GM23338 (cell line): ENCODE data around the gene USH1G. TPM values are rescaled to one million over a fixed set of nuclear protein-coding genes. Genes with fewer than 3 reads are reported as not detected.

Experiments
- ATAC-seq: fragments of 200-7000 bp; cut with Tn5 transposase; 3 replicates; pipeline ENCODE4 v1.9.1; 2020
- DNase-seq: peaks from one replicate; pipeline ENCODE4 v3.0.0-alpha.2; 2015; ENCODE audit warnings: low spot score
- H2AFZ ChIP-seq: fragments of 200-600 bp; sonication (generic); 2 replicates; pipeline ENCODE4 v1.8.0; 2016; ENCODE audit warnings: antibody characterized with exemption, mild to moderate bottlenecking, moderate library complexity
- H3F3A ChIP-seq: fragments of 200-600 bp; sonication (generic); replicated peaks from 2 replicates; pipeline ENCODE4 v1.8.0; 2017; ENCODE audit warnings: antibody characterized with exemption, mixed run types, low read depth
- H3K27ac ChIP-seq: fragments of 200-600 bp; sonication (generic); 2 replicates; pipeline ENCODE4 v1.6.1; 2016; ENCODE audit warnings: low read depth
- H3K27me3 ChIP-seq: fragments of 200-600 bp; sonication (generic); 2 replicates; pipeline ENCODE4 v1.8.0; 2016; ENCODE audit warnings: mild to moderate bottlenecking, mixed run types, moderate library complexity; ENCODE audit not compliant: insufficient read depth
- H3K36me3 ChIP-seq: fragments of 200-600 bp; sonication (generic); 2 replicates; pipeline ENCODE4 v1.8.0; 2016; ENCODE audit warnings: mild to moderate bottlenecking; ENCODE audit not compliant: insufficient read depth
- H3K4me1 ChIP-seq: fragments of 200-600 bp; sonication (generic); 2 replicates; pipeline ENCODE4 v1.8.0; 2016; ENCODE audit warnings: mild to moderate bottlenecking, moderate library complexity; ENCODE audit not compliant: insufficient read depth
- H3K4me2 ChIP-seq: fragments of 200-600 bp; sonication (generic); 2 replicates; pipeline ENCODE4 v1.7.1; 2017; ENCODE audit warnings: mixed run types
- H3K4me3 ChIP-seq: fragments of 200-600 bp; sonication (generic); 2 replicates; pipeline ENCODE4 v1.6.1; 2016; ENCODE audit warnings: mixed run types
- H3K79me2 ChIP-seq: fragments of 200-600 bp; sonication (generic); replicated peaks from 2 replicates; pipeline ENCODE4 v1.8.0; 2017; ENCODE audit warnings: mild to moderate bottlenecking; ENCODE audit not compliant: insufficient read depth
- H3K9me2 ChIP-seq: fragments of 200-600 bp; sonication (generic); 2 replicates; pipeline ENCODE4 v1.8.0; 2017; ENCODE audit not compliant: insufficient read depth
- H4K20me1 ChIP-seq: fragments of 200-600 bp; sonication (generic); replicated peaks from 2 replicates; pipeline ENCODE4 v1.8.0; 2017; ENCODE audit warnings: mild to moderate bottlenecking; ENCODE audit not compliant: insufficient read depth
- H3K27ac Mint-ChIP-seq: 2 replicates; pipeline ENCODE4 v1.8.0; 2020; ENCODE audit warnings: inconsistent platforms, mild to moderate bottlenecking, moderate library complexity, mixed read lengths
- H3K27me3 Mint-ChIP-seq: 3 replicates; pipeline ENCODE4 v1.8.0; 2022; ENCODE audit warnings: low read depth, mild to moderate bottlenecking, moderate library complexity, mixed read lengths, inconsistent platforms; ENCODE audit not compliant: insufficient read depth, poor library complexity
- H3K36me3 Mint-ChIP-seq: 3 replicates; pipeline ENCODE4 v1.8.0; 2021; ENCODE audit warnings: low read depth, mild to moderate bottlenecking, inconsistent platforms, moderate library complexity, mixed read lengths
- H3K4me1 Mint-ChIP-seq: 3 replicates; pipeline ENCODE4 v1.8.0; 2020; ENCODE audit warnings: mild to moderate bottlenecking, inconsistent platforms, mixed read lengths
- H3K4me3 Mint-ChIP-seq: 3 replicates; pipeline ENCODE4 v1.8.0; 2021; ENCODE audit warnings: moderate library complexity, mild to moderate bottlenecking, inconsistent platforms, mixed read lengths
- H3K9me3 Mint-ChIP-seq: 3 replicates; pipeline ENCODE4 v1.8.0; 2020; ENCODE audit warnings: moderate library complexity, mild to moderate bottlenecking, inconsistent platforms, mixed read lengths
- CREB1 ChIP-seq: fragments of 250-450 bp; sonication (Bioruptor Pico); IDR thresholded peaks from 2 replicates; pipeline ENCODE4 v1.5.0; 2020; ENCODE audit warnings: low read depth, mild to moderate bottlenecking, moderate library complexity
- CTCF ChIP-seq, 2 experiments: fragments of 200-600 bp in 1 of 2; sonication (generic) in 1 of 2; conservative IDR thresholded peaks; 2 replicates each; pipeline versions ENCODE4 v1.5.1 to v1.6.1; 2016 to 2017; ENCODE audit warnings: antibody characterized with exemption in 2 of 2, low read depth in 2 of 2, mild to moderate bottlenecking in 2 of 2, moderate library complexity in 1 of 2
- ETS1 ChIP-seq: IDR thresholded peaks from 2 replicates; pipeline ENCODE4 v1.6.1; 2016; ENCODE audit warnings: antibody characterized with exemption
- EZH2 ChIP-seq: fragments of 200-600 bp; sonication (generic); IDR thresholded peaks from one replicate; pipeline ENCODE4 v1.8.0; 2017; ENCODE audit warnings: antibody characterized with exemption, mild to moderate bottlenecking, low read depth; ENCODE audit not compliant: unreplicated experiment
- EZH2phosphoT487 ChIP-seq: fragments of 200-600 bp; sonication (generic); IDR thresholded peaks from one replicate; pipeline ENCODE4 v1.8.1; 2018; ENCODE audit warnings: antibody characterized with exemption; ENCODE audit not compliant: unreplicated experiment
- JUNB ChIP-seq: IDR thresholded peaks from one replicate; pipeline ENCODE4 v1.6.1; 2016; ENCODE audit warnings: antibody characterized with exemption; ENCODE audit not compliant: unreplicated experiment
- NANOG ChIP-seq: IDR thresholded peaks from 2 replicates; pipeline ENCODE4 v1.6.1; 2016; ENCODE audit warnings: antibody characterized with exemption, borderline replicate concordance
- POLR2AphosphoS5 ChIP-seq: IDR thresholded peaks from 2 replicates; pipeline ENCODE4 v1.6.1; 2016; ENCODE audit warnings: antibody characterized with exemption, low read depth
- REST ChIP-seq: IDR thresholded peaks from one replicate; pipeline ENCODE4 v1.6.1; 2018; ENCODE audit warnings: antibody characterized with exemption; ENCODE audit not compliant: unreplicated experiment
- STAT1 ChIP-seq: IDR thresholded peaks from one replicate; pipeline ENCODE4 v1.6.1; 2016; ENCODE audit warnings: antibody characterized with exemption; ENCODE audit not compliant: unreplicated experiment
- ZNF114 ChIP-seq: fragments of 250-450 bp; sonication (Bioruptor Pico); IDR thresholded peaks from 2 replicates; pipeline ENCODE4 v1.5.0; 2020; ENCODE audit warnings: mild to moderate bottlenecking, moderate library complexity
- ZNF331 ChIP-seq: fragments of 250-450 bp; sonication (Bioruptor Pico); IDR thresholded peaks from 2 replicates; pipeline ENCODE4 v1.5.0; 2020; ENCODE audit warnings: low read depth, mild to moderate bottlenecking, moderate library complexity
- ZNF462 ChIP-seq: fragments of 250-450 bp; sonication (Bioruptor Pico); IDR thresholded peaks from 2 replicates; pipeline ENCODE4 v1.5.0; 2020; ENCODE audit warnings: mild to moderate bottlenecking, moderate library complexity
- polyA plus RNA-seq: library from polyadenylated mRNA; unstranded; fragments of >200 nt; fragmentation: Nextera tagmentation; extraction: Ambion mirVana; gene quantifications from 2 replicates; pipeline ENCODE4 v1.2.1, GENCODE V29; 2016
- total RNA-seq: library from RNA; depleted of rRNA; stranded (reverse); fragments of >200 nt; shearing (Covaris generic); gene quantifications from 2 replicates; pipeline ENCODE4 v1.2.3, GENCODE V29; 2014

Gene USH1G
- total and polyA plus RNA-seq, 2 experiments from 2014 or later, result 0.34 to 1.7 TPM

GRCh38 chr17:74921026-74921681 lies 1.9 kb downstream of the USH1G start:
- Histone ChIP-seq H3K79me2 (no peaks in the 10 kb centered on the region), H3K4me3 (no peak overlapping the region), H3F3A (no peaks in the 10 kb centered on the region), H3K27ac (no peak overlapping the region), H3K9me2 (no peaks in the 10 kb centered on the region), H2AFZ (peak overlapping the region; percentile 47; the same call in 1 of the 2 replicates), H4K20me1 (no peaks in the 10 kb centered on the region), H3K4me2 (peak overlapping the region; percentile 26; the same call in 1 of the 2 replicates), H3K4me1 (peaks cover 16% of the 10 kb centered on the region), H3K36me3 (no peaks in the 10 kb centered on the region), H3K27me3 (peaks cover 55% of the 10 kb centered on the region)
- ATAC-seq (peak; percentile 2; the same call in 2 of the 3 replicates), DNase-seq (no peak)
- H3K36me3 Mint-ChIP-seq, result no peaks in the 10 kb centered on the region
- TF ChIP-seq CTCF (conservative IDR thresholded peaks at IDR 0.05; ENCODE audit: low read depth in 2 of 2), result no peak
- TF ChIP-seq POLR2AphosphoS5, result no peak
- TF ChIP-seq ZNF462 (CRISPR knock-in tag), result no peak
- no peak for TF ChIP-seq EZH2
- no peak for TF ChIP-seq JUNB
- no peak for TF ChIP-seq REST
- no peak for TF ChIP-seq STAT1
- TF ChIP-seq ETS1, result no peak
- TF ChIP-seq CREB1 (CRISPR knock-in tag), result no peak
- no peak for TF ChIP-seq NANOG
- no peak for TF ChIP-seq EZH2phosphoT487
- no peak for TF ChIP-seq ZNF331 (CRISPR knock-in tag)
- no peak for TF ChIP-seq ZNF114 (CRISPR knock-in tag)
- peaks cover 48% of the 10 kb centered on the region for H3K27me3 Mint-ChIP-seq
- peaks cover 7% of the 10 kb centered on the region for H3K4me1 Mint-ChIP-seq
- no peak overlapping the region; the same call in 2 of the 3 replicates for H3K4me3 Mint-ChIP-seq
- H3K27ac Mint-ChIP-seq, result no peak overlapping the region
- no peaks in the 10 kb centered on the region for H3K9me3 Mint-ChIP-seq
